ENCODE measurements around the gene RERE.

RERE gene

DNA sequence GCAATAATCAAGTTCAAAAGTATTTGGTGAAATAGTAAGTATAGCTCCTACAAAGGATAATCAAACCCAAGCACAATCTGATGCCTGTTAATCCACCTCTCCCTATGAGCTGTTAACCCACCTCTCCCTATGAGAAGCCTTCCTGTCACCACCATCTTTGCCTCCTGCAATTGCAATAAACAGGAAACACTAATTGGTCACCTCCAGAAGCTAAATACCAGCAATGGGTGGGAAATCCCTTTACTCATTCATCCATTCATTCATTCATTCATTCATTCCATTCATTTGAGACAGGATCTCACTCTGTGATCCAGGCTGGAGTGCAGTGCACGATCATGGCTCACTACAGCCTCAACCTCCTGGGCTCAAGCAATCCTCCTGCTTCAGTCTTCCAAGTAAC is 132.8 kb downstream of the RERE start:
- no peak for DNase-seq

DNA sequence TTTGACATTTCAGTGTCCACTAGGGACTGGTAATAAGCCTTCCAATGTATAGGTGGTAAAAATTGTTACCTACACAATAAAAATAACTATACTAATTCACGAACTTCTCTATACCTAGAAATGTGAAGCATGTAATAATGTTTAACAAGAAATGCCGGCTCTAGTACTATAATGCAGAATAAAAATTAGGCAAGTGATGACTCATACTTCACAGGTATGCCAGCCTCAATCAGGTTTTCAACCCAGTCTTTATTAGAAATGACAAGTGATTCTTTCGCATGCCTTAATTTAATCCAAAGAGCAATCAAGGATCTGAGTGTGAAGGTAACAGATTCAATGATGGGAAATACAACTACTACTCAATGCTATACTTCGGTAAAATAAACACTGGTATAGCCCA is 134.9 kb downstream of the RERE start:
- DNase-seq, result no peak

DNA sequence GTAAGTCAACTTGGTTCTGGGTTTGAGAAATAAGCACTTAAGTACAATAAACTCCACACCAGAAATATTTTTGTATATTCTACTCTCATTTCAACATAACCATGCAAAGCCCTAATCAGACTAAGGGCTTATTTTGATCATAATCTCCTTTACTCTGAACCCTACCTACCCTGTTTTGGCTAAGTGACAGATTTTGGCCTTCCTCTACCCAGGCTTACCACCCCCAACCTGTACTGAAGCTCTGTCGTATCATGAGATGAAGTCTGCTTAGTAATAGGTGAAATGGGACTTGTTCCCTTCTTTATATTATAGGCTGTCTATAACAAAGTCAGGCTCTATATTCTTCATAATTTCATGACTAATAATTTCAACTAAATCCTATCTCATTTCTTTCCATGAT is 135.5 kb downstream of the RERE start:
- DNase-seq, result no peak

DNA sequence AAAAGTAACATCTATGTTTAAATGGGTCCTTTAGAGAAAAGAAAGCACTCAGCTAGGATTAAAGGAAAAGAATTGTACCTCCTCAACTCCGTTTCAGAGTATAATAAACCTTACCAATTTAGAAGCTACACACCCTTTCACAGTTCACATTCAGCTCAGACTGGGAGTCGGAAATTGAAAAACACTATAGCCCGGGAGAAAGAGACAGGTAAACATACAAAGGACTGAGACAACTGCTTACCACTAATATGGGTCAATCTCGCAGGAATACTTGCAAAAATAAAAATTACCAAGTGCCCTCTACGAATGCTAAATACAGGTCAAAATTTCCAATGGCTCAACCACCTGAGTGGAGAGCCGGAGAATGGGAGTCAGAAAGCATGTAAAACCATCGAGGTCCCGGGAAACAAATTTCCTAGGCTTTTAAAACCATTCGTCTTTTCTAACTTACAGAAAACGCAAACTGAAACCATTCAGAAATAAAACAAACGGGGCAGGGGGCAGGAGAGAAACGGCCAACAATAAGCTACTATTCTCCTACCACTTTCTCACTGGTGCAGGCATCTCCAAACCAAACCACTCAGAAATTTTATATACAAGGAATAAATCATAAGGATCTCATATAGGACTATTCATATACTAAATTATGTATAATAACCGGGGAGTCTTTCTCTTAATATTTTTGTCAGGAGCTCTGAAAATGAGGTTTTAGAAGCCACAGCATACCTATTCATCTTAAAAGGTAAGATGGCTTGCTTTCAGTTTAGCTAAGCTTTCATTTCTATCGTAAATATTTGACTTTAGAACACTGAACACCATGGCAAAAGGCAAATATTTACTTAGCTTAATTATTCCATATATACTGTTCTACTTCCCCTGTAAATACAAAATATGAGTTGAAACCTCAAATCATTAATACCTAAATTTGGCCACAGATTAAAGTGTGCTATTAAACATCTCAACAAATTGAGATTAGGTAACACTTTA is 136.5 kb downstream of the RERE start:
- no peak for DNase-seq

DNA sequence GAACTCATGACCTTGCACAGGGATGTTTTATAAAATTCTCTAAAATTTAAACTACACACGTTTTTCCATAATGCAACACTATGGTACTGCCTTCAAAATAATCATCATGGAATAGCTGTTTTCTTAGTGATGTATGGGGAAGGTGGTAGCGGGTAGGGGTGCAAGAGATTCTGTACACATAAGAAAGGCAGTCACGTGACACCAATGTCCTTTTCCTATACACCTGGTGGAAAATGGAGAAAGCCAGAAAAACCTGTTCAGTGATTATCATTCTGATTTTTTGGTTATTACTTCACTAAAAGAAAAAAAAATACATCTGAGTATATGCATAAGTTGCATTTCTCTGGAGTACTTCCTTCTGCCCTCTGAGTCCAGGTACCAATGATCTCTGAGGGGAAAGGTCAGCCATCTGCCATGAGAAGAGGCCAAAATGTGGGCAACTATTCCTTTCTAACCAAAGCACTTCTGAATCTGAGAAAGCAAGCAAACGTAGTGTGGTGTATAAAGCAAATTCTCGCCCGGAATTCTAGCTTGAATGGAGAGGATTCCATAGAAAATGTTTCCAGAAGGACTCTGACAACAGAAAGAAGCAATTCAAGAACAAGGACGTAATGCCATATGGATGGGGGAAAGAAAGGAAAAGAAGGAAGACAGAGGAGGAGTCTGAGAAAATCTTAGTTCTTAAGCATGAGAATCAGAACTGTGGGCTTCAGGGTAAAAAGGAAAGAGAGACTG is 137.3 kb downstream of the RERE start:
- DNase-seq, result no peak

DNA sequence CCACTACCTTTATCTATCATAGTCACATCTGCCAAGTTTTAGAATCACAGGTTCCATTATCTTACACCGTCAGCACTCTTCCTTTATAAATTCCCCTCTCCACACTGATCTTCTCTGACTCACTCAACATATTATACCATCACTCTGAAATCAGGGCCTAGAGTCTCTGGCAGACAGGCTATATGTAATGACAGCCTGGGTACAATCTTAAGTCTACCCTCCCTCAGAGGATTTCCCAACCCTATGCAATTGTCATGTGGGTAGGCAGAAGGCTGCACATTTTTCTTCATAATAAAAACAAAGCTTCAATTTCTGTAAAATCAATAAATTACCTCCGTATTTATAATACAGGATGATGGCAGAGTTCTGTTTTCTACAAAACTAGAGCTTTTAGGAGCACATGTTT is 138.0 kb downstream of the RERE start:
- no peak for DNase-seq

DNA sequence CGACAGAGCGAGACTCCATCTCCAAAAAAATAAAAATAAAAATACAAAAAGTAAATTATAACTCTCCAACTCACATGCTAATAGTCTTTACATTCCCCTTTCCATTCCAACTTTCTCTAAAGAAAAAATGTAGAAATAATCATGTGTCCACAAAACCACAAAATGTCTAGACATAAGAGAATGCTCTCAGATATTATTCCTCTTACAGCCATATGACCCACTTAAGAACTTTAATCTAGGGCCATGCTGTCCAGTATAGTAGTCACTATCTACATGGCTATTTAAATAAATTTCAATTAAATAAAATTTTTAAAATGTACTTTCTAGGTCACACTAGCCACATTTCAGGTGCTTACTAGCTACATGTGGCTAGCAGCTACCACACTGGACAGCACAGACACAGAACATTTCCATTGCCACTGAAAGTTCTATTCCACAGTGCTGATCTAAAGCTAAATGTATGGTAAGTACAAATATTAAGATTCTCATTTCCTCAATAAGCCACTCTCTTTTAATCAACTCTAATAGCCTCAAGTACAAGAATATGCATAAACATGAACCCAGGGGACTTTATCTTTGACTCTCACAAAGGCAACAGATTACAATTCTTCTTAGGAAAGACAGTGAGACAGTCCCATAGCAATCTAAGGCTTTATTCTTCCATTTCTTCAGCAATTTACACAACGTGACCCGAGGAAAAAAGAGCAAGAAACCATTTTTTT is 138.6 kb downstream of the RERE start:
- no peak for DNase-seq

DNA sequence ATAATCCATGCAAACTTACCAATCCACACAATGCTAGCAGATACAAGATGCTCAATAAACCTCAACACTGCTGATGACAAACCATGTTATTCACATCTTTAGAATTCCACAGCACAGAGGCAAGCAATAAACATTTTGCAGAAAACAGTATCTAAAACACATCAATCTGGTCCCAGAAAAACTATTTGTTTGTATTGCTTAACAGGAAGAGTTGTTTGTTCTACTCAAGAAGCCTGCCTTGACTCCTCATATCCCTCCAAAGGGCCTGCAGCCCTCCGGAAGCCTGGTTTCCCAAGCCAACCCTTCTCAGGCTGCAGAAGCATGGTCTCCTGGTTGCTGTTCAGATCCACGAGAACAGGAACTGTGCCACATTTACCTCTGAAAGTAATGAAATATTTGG is 139.7 kb downstream of the RERE start:
- no peak for DNase-seq

DNA sequence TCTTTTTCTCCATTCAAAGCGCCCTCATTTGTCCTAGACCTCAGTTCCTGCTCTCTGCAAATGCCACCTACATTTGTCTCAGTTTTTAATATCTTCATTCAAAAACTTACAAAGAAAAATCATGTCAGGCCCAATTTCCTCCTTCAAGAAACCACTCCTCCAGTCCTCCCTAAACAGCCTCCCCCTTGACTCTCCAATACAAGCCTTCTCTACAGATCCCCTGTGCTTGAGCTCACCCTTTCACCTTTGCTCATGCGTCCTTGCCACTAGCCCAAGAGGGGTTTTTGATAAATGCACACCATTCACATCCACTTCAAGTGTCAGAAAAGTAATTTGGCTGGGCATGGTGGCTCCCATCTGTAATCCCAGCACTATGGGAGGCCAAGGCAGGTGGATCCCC is 140.6 kb downstream of the RERE start:
- no peak for DNase-seq

DNA sequence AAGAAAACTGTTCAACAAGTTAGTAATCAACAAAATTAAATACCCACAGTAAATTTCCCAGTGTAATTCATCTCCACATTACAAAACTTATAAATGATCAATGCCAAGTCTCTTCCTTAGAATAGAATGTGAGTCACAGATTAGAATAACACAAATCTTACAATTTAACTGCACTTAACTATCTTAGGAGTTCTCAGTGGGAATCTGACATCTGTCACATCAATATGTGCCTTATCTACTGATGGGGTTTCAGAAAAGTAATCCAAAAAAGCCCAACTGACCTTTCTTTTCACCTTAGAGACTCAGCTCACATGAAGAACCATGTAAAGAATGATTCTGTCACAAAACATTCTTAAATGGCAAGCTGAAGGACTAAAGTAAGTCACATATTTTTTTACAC is 141.4 kb downstream of the RERE start:
- DNase-seq, result no peak

DNA sequence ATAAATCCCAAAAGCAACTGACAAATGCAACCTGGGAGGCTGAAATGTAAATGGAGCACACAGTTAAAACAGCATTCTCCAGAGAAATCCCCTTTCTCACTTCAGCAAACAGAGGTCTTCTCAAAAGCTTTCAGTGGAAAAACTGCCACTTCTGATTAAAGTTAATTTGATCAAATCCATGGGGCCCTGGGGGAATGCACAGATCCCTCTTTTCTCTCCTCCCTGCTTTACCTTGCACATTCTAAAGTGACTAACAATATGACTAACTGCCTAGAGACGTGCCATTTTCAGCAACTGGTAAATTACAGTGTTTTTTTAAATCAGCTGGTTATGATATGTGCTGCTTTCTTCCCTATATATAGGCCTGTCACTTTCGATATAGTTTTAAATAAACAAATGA is 142.5 kb downstream of the RERE start:
- DNase-seq, result peak; percentile 18

DNA sequence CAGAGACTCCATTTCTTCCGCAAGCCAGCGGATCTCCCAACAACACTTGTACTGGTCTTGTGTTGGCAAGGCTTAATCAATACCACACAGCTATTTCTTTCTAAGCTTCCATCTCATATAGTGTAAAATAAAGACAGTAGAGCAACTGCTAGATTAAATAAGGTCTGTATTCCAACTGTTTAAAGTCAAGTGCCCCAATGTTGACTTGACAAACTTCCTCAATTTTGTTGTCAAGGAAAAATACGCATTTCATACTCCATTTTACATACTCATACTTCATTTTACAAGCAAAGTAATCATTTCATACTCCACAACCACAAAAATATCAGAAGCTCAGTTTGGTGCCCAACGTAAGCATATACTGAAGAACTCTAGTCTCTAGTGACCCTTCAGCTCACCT is 143.0 kb downstream of the RERE start:
- DNase-seq, result no peak

DNA sequence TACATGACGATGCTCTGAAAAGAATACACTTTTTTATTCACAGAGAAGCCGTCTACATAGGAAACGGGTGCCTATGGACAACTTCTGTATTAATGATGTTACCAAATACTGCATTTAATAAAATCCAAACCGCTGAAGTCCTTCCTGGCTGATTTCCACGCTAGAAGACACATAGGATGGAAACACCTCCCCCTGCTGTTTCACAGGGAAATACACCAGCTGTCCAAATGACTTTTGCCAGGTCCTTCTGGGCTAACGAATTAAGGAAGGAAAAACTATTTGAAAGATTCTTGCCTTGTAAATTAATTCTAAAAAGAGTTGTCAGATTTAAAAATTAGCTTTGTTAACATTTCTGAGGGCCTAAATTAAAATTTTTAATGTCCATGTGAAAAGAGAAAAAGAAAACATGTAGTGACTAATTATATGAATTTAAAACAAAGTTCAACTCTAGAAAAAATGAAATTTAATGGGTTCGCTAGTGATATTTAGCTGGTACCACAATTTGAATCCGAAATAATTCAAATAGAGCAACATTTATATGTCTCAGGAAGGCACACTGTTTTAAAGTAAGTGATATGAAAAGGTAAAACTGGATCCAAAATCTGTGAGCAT is 146.0 kb downstream of the RERE start:
- DNase-seq, result peak; percentile 26

DNA sequence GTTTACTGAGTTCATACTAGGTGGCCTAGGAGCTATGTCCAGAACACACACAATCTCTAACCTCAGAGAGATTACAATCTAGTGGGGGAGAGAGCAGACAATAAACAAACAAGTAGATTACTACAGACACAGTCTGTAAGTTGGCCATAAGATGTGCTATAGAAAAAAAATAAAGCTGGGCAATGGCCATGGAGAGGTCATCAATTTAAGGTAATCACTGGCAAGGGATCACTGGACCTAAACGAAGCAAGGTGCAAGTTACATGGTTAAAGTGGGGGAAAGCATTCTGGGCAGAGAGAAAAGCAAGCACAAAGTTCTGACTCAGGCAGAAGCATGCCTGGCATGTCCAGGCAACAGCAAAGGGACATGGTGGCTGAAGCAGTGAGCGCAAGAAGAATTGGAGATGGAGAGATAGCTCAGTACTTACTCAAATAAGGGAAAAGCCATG is 147.0 kb downstream of the RERE start:
- no peak for DNase-seq

DNA sequence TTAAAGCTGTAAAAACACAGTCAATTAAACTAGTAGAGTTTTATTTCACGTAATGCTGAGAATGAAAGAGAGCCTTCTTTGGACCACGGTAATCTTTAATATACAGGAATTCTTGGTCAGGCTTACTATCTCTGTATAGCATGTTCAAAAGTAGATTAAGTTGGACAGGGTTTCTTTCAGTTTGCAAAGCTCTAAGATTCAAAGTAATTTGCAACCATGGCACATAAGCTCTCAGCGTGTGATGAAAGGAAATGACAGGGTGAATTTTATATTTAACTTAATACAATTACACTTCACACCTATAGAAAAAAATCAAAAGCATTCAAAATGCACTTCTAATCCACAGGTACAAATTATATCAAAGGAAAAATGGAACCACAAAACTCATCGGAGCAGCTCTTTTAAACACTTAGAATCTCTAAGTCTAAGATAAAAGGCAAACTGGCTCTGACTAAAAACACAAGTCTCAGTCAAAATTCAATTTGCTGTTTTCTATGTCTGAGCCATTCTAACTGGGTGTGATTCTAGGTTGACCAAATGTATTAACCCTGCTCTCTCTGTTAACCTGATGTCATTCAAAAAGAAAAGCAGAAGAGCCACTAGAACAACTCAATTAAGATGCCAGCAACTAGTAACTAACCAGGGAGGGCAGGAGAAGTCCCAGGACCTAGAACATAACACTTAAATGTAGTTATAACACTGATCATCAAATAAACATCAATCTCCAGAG is 147.7 kb downstream of the RERE start:
- DNase-seq, result no peak

DNA sequence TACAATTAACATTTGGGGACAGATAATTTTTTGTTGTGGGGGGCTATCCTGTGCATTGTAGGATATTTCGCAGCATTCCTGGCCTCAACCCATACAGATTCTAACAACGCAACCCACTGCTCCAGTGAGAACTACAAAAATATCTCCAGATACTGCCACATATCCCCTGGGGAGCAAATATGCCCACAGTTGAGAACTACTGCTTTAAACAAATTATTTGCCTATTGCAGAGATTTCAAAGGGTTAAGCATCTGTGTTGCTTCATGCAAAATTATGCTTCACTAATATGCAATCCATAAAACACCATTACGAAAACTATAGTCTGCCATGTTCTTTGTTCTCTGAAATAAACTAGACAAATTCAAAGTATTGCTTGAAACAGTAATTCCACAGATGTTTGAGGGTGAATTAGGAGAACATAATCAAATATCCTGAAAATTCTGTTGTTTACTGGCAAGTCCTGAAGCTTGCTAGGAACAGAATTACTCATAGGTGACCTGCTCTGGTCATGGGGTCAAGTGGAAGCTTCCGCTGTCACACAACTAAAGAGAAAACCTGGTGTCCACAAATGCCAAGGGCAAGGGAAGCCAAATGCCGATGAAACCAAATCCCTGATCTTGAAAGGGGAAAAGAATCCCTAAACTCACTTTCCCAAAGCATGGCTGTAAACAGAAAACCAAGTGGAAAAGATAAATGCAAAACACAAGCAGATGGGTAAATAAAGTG is 149.4 kb downstream of the RERE start:
- DNase-seq, result no peak

DNA sequence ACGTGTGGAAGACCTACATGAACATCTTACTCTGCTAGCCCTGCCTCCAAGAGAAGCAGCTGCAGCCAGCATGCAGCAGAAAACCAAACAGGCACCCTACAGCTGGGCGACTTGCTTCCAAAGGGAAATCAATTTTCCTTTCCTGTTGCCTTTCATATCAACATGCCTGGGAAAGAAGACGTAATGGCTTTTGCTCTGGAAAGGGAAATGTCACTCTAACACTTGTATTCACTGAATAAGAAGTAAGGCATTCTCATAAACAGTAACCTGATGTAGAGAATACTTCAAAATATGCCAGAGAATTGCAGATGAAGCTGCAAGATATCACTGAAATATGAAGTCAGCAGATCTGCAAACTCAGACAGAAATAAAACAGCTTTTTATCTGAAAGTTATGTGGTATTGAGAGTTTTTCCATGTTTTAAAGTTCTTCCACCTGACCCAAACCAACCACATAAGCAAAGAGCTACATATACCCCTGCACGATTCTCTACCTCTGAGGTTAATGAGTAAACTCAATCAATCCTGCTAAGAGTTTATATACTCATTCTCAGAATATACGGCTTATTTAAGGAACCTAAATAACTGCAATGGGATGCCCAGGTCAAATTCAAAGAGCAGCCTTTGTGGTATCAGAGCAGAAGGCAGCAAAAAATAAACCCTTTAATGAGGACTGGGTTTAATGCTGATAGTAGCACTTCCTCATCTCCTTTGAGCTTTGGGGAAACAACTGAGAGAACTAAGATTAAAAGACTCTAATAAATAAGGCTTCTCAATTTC is 150.9 kb downstream of the RERE start:
- DNase-seq, result no peak

DNA sequence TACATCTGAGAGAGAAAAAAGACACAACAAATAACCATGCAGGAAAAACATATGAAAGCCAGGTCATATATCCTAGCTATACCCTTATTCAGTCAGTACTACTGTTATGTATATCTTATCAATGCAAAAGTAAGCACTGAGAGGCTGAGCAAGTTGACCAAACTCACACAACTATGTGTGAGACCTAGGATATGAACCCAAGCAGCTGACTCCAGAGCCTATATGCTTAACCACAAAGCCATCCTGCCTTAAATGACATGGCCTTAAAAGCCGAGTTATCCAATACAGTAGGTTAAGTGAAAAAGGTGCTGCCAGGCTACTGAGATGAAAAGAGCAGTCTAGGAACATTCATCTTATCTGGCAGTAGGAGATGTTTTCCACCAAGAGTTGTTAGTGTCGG is 151.6 kb downstream of the RERE start:
- no peak for DNase-seq

DNA sequence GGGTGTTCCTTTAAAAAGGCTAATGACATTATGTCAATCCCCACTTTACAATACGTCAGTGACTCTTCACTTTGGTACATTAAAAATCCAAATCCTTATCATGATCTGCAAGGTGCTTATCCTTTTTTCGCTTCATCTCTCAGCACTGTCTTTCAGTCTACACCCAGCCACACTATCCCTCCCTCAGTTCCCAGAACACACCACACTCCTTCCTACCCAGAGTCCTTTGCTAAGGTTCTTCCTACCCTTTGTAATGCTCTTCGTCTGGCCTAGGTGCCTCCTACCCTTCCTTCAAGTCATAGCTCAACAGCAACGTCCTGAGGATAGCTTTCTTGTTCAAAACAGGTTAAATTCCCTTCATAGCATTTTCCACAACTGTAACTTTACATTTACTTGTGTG is 152.6 kb downstream of the RERE start:
- DNase-seq, result no peak

DNA sequence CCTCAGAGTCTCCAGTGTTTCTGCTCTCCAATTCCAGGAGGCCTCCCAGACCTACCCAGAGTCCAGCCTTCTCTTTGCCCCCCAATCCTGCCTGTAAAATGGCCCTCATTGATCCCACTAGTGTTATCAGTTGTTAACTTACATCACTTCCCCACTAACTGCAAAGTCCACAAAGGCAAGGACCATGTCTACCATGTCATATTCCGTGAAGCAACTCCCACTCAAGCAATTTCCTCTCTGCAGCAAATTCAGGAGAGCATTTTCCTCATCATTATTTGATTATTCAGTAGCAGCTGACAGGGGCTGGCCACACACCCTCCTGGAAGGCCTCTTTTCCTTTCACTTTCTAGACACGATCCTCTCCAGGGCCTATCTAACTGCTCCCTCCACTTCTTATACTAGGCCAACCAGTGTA is 153.5 kb downstream of the RERE start:
- no peak for DNase-seq
